GM19025 (cell line): ENCODE results near the gene ACADM.
"Not testable (repeated sequence)": the region's sequence is repeated elsewhere in the genome, so short reads cannot be mapped to it uniquely, and the experiment has no call there.

ENCODE experiments used
- ATAC-seq: cut with Tn5 transposase; IDR thresholded peaks from one replicate; pipeline ENCODE4 v1.9.1; 2021; ENCODE audit warnings: mild to moderate bottlenecking, low read depth, moderate library complexity; ENCODE audit not compliant: unreplicated experiment

The ACADM gene

DNA sequence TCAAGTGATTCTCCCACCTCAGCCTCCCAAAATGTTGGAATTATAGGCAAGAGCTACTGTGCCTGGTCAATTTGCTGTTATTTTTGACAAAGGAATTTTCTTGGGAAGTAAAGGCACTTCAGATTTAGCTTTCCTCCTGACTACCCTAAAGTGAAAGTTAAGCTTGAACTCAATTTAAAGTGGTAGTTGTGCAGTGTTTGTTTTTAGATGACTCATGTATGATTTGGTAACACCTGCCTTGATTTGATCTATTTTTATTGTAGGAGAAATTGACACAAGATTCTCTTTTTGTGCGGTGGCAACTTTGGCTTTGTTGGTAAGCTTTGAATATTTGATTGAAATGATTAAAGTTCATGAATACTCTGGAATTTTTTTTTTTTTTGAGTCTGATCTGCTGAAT is 66.5 kb downstream of the ACADM start:
- no peak for ATAC-seq

DNA sequence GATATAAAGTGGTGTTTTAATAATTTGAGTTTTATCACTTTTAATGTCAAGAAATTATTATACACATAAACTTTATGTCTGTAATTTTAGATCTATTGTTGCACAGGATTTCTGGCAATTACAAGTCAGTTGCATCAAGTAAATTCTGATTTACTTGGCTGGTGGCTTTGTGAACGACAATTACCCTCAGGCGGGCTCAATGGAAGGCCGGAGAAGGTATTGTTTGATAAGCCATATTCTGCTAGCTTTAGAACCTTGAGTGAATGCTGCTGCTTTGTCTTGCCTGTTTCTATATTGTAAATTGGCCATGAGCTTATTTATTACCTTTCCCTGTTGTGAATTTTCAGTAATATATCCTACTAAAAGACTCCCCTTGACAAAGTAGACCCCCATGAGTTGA is 67.6 kb downstream of the ACADM start:
- ATAC-seq = no peak

DNA sequence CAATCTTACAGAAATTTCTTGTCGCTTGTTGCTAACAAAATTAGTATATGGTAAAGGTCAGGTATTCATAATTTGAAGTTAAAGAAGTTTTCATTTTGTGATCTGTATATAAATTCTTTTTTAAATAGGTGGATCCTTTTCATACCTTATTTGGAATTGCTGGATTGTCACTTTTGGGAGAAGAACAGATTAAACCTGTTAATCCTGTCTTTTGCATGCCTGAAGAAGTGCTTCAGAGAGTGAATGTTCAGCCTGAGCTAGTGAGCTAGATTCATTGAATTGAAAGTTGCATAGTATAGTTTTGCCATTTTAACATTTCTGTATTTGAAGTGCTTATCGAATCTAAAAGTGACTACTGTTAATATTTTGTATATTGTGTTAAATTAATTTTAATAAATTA is 69.9 kb downstream of the ACADM start:
- no peak for ATAC-seq

DNA sequence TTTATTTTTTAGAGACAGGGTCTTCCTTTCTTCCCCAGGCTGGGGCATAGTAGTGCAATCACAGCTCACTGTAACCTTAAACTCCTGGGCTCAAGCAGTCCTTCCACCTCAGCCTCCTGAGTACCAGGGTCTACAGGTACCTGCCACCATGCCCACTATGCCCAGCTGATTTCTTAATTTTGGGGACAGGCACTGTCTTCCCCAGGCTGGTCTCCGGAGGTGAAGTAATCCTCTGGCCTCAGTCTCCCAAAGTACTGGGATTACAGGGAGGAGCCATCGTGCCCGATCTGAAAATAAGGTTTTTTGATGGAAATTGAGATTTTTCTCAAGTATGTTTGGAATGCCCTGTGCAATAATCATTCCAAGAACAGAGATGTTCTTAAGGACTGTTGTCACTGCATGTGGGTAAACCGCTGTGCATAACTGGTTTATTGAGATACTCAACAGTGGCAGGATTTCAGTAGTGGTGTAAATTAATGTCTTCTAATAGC is 71.2 kb downstream of the ACADM start:
- no peak for ATAC-seq

- no peak for ATAC-seq
Observed at GRCh38 chr1:75796376-75797272, 72.1 kb downstream of the ACADM start, which contains the start of gene MSH4. TSS of gene MSH4 (plus strand) at chr1:75796882. CDS start at chr1:75796986, 104 bp downstream.

DNA sequence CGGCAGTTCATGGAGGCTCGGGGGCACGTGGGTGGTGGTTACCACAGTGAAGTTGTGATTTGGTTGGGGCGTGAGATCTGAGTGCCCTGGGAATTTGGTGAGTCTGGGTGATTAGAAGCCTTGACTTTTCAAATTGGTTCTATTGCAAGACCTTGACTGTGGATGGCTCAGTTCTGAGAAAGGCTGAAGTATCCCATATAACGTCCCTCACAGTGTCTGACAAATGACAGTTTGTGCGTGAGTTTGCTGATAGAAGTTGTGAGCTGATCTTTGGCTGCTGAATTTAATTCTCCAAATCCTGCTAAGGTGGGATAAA is 72.7 kb downstream of the ACADM start:
- no peak for ATAC-seq

DNA sequence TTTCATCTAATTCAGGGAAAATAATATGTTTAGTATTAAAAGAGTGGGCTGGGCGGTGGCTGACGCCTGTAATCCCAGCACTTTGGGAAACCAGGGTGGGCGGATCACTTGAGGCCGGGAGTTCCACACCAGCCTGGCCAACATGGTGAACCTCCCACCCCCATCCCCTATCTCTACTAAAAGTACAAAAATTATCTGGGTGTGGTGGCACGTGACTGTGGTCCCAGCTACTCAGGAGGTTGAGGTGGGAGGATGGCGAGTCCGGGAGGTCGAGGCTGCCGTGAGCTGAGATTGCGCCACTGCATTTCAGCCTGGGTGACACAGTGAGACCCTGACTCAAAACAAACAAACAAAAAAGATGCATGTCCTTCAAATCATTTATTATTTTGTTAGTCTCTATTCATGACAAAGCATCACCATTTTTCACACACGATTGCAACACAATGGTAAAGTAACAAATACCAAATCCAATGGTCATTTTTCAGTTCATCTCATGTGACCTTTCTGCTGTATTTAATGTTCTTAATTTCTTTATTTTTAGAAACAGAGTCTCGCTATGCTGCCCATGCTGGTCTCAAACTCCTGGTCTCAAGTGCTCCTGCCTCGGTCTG is 73.2 kb downstream of the ACADM start:
- no peak for ATAC-seq

DNA sequence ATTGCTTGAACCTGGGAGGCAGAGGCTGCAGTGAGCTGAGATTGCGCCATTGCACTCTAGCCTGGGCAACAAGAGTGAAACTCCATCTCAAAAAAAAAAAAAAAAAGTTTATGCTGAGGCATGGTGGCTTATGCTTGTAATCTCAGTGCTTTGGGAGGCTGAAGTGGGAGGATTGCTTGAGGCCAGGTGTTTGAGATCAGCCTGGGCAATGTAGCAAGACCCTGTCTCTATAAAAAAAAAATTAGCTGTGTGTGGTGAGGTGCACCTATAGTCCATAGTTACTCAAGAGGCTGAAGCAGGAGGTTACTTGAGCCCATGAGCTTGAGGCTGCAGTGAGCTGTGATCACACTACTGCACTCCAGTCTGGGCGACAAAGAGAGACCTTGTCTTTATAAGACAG is 77.0 kb downstream of the ACADM start:
- not testable (repeated sequence) for ATAC-seq

- no peak for ATAC-seq
Observed at GRCh38 chr1:75808921-75809320, 84.4 kb downstream of the ACADM start.

GRCh38 chr1:75810113-75810512 is 85.6 kb downstream of the ACADM start:
- ATAC-seq = not testable (repeated sequence)

GRCh38 chr1:75811211-75811981 is 86.9 kb downstream of the ACADM start:
- no peak for ATAC-seq

DNA sequence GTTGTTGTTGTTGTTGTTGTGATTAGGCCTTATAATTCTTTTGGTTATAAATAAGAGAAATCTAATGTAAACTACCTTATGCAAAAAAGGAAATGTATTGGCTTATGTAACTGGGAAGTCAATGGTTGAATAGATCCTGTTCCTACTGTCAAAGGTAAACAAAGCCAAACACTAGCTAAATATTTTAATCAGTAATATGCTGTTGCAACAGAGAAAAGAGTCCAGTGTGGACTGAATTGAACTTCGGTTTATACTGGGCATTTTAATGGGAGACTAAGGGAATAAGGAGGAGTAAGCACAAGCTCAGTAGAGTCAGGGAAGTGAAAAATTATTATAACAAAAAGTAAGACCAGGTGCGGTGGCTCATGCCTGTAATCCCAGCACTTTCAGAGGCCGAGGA is 87.6 kb downstream of the ACADM start:
- no peak for ATAC-seq
